ENCODE data around the gene PTK6. TPM values are rescaled to one million over a fixed set of nuclear protein-coding genes. Genes with fewer than 3 reads are reported as not detected.
"Not testable (repeated sequence)": the region's sequence is repeated elsewhere in the genome, so short reads cannot be mapped to it uniquely, and the experiment has no call there.

PTK6 gene
- total and polyA plus RNA-seq, 2 donors (not counting 1 experiment from before 2014, with no cell fraction given), result 0.17 TPM; not detected in 1

DNA sequence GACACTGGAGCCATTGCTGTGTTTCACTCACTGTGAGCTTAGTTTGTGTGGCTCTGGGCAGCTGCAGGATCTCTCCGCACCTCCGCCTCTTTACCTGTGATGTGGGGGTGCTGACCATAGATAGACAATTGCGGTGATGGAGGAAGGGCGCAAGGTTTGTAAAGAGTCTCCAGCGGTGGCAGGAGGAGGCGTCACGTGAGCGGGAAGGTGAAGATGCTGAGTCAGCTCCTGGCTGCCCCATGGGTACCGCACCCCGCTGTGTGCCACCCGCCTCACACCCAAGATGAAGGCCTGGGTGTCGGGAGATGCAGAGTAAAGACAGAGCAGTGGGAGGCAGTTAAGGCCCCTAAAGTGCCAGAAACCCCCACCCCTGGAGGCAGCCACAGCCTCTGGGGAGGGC is 55.7 kb downstream of the PTK6 start:
- H3K4me3 ChIP-seq (replicated peaks in 1 of 4; ENCODE audit: control extremely low read depth in 1 of 4, insufficient read depth in 1 of 4, low read depth in 3 of 4, low read length in 4 of 4), result no peak overlapping the region
- H3K9ac ChIP-seq (ENCODE audit: insufficient read depth, low read length), result no peak overlapping the region
- no peaks in the 10 kb centered on the region for H3K79me2 ChIP-seq (ENCODE audit: control insufficient read depth, insufficient read depth, low read length)
- no peak overlapping the region for H3K4me2 ChIP-seq (ENCODE audit: extremely low read depth, insufficient read depth, low read length)
- H2AFZ ChIP-seq (ENCODE audit: low read length), result no peak overlapping the region
- DNase-seq (ENCODE audit: low read depth in 2 of 2), result no peak
- no peaks in the 10 kb centered on the region for H4K20me1 ChIP-seq (ENCODE audit: control insufficient read depth, extremely low read depth, insufficient read depth, low read length)
- no peaks in the 10 kb centered on the region for H3K4me1 ChIP-seq (ENCODE audit: control insufficient read depth, extremely low read depth, insufficient read depth, low read length)
- H3K9me3 ChIP-seq (ENCODE audit: control insufficient read depth, insufficient read depth, low read depth, low read length), result no peaks in the 10 kb centered on the region
- H3K36me3 ChIP-seq (ENCODE audit: control insufficient read depth, insufficient read depth, low read length), result no peaks in the 10 kb centered on the region
- H3K27ac ChIP-seq (ENCODE audit: insufficient read depth, low read length), result no peak overlapping the region
- TF ChIP-seq CTCF (conservative IDR thresholded peaks at IDR 0.05 in 1 of 2, IDR thresholded peaks at IDR 0.05 in 1 of 2; ENCODE audit: low read depth in 1 of 2, low read length in 2 of 2) (no peak), EZH2 (IDR thresholded peaks at IDR 0.05; ENCODE audit: low read length, missing control alignments) (no peak)
- H3K27me3 ChIP-seq (ENCODE audit: control insufficient read depth, insufficient read depth, low read length), result no peaks in the 10 kb centered on the region

- not testable (repeated sequence) for H3K9ac ChIP-seq (ENCODE audit: insufficient read depth, low read length); H4K20me1 ChIP-seq (ENCODE audit: control insufficient read depth, extremely low read depth, insufficient read depth, low read length); H3K27ac ChIP-seq (ENCODE audit: insufficient read depth, low read length); H3K36me3 ChIP-seq (ENCODE audit: control insufficient read depth, insufficient read depth, low read length); H3K27me3 ChIP-seq (ENCODE audit: control insufficient read depth, insufficient read depth, low read length); H3K4me3 ChIP-seq (replicated peaks in 1 of 4; ENCODE audit: control extremely low read depth in 1 of 4, insufficient read depth in 1 of 4, low read depth in 3 of 4, low read length in 4 of 4); H3K79me2 ChIP-seq (ENCODE audit: control insufficient read depth, insufficient read depth, low read length); H3K4me2 ChIP-seq (ENCODE audit: extremely low read depth, insufficient read depth, low read length); H2AFZ ChIP-seq (ENCODE audit: low read length); H3K9me3 ChIP-seq (ENCODE audit: control insufficient read depth, insufficient read depth, low read depth, low read length); DNase-seq (ENCODE audit: low read depth in 2 of 2); H3K4me1 ChIP-seq (ENCODE audit: control insufficient read depth, extremely low read depth, insufficient read depth, low read length)
These were observed 57.3 kb downstream of the PTK6 start for GRCh38 chr20:63479695-63480419.

- no peaks in the 10 kb centered on the region for H4K20me1 ChIP-seq (ENCODE audit: control insufficient read depth, extremely low read depth, insufficient read depth, low read length)
- TF ChIP-seq EZH2 (IDR thresholded peaks at IDR 0.05; ENCODE audit: low read length, missing control alignments) (no peak), CTCF (conservative IDR thresholded peaks at IDR 0.05 in 1 of 2, IDR thresholded peaks at IDR 0.05 in 1 of 2; ENCODE audit: low read depth in 1 of 2, low read length in 2 of 2) (no peak)
- H3K27me3 ChIP-seq (ENCODE audit: control insufficient read depth, insufficient read depth, low read length), result peaks cover 13% of the 10 kb centered on the region
- H3K4me3 ChIP-seq (replicated peaks in 1 of 4; ENCODE audit: control extremely low read depth in 1 of 4, insufficient read depth in 1 of 4, low read depth in 3 of 4, low read length in 4 of 4), result no peak overlapping the region
- H3K79me2 ChIP-seq (ENCODE audit: control insufficient read depth, insufficient read depth, low read length), result no peaks in the 10 kb centered on the region
- H3K27ac ChIP-seq (ENCODE audit: insufficient read depth, low read length), result no peak overlapping the region
- no peaks in the 10 kb centered on the region for H3K4me1 ChIP-seq (ENCODE audit: control insufficient read depth, extremely low read depth, insufficient read depth, low read length)
- H2AFZ ChIP-seq (ENCODE audit: low read length), result no peak overlapping the region
- no peak for DNase-seq (ENCODE audit: low read depth in 2 of 2)
- no peak overlapping the region for H3K4me2 ChIP-seq (ENCODE audit: extremely low read depth, insufficient read depth, low read length)
- H3K36me3 ChIP-seq (ENCODE audit: control insufficient read depth, insufficient read depth, low read length), result no peaks in the 10 kb centered on the region
- H3K9ac ChIP-seq (ENCODE audit: insufficient read depth, low read length), result no peak overlapping the region
- H3K9me3 ChIP-seq (ENCODE audit: control insufficient read depth, insufficient read depth, low read depth, low read length), result no peaks in the 10 kb centered on the region
These were observed 58.6 kb downstream of the PTK6 start for GRCh38 chr20:63478346-63479302.

Other genes starting within 250 kb of the PTK6 start
- gene COL20A1, start 244.2 kb downstream of the PTK6 start, total RNA-seq, result not detected in 2 replicates
- gene COL20A1, start 244.2 kb downstream of the PTK6 start, polyA plus RNA-seq, result not detected in 2 replicates
- gene CHRNA4, start 176.0 kb downstream of the PTK6 start, total RNA-seq, result not detected in 2 replicates
- not detected in 2 replicates for gene CHRNA4, start 176.0 kb downstream of the PTK6 start, polyA plus RNA-seq
- gene KCNQ2, start 64.7 kb downstream of the PTK6 start, total RNA-seq, result not detected in 2 replicates
- not detected in 2 replicates for gene KCNQ2, start 64.7 kb downstream of the PTK6 start, polyA plus RNA-seq
- 1.7 and 2.6 TPM in 2 replicates for gene EEF1A2, start 38.3 kb downstream of the PTK6 start, total RNA-seq
- gene EEF1A2, start 38.3 kb downstream of the PTK6 start, polyA plus RNA-seq, result 0.16 and 0.46 TPM in 2 replicates
- 39.5 and 58.0 TPM in 2 replicates for gene PPDPF, start 16.6 kb downstream of the PTK6 start, total RNA-seq
- gene PPDPF, start 16.6 kb downstream of the PTK6 start, polyA plus RNA-seq, result 29.7 and 34.0 TPM in 2 replicates
- gene SRMS, start 10.4 kb upstream of the PTK6 start, total RNA-seq, result not detected in 2 replicates
- gene SRMS, start 10.4 kb upstream of the PTK6 start, polyA plus RNA-seq, result not detected in 2 replicates
- gene FNDC11, start 16.8 kb upstream of the PTK6 start, total RNA-seq, result 1.0 and 1.7 TPM in 2 replicates
- 0.18 and 0.22 TPM in 2 replicates for gene FNDC11, start 16.8 kb upstream of the PTK6 start, polyA plus RNA-seq
- 40.6 and 47.6 TPM in 2 replicates for gene HELZ2, start 36.9 kb upstream of the PTK6 start, total RNA-seq
- 3.3 and 6.2 TPM in 2 replicates for gene HELZ2, start 36.9 kb upstream of the PTK6 start, polyA plus RNA-seq
- gene GMEB2, start 89.7 kb upstream of the PTK6 start, total RNA-seq, result 7.4 and 10.9 TPM in 2 replicates
- 6.3 and 7.9 TPM in 2 replicates for gene GMEB2, start 89.7 kb upstream of the PTK6 start, polyA plus RNA-seq
- gene STMN3, start 116.0 kb upstream of the PTK6 start, total RNA-seq, result 16.4 and 34.3 TPM in 2 replicates
- 3.7 and 27.4 TPM in 2 replicates for gene STMN3, start 116.0 kb upstream of the PTK6 start, polyA plus RNA-seq
- gene RTEL1, start 120.9 kb upstream of the PTK6 start, total RNA-seq, result 8.5 and 12.4 TPM in 2 replicates
- gene RTEL1, start 120.9 kb upstream of the PTK6 start, polyA plus RNA-seq, result 4.7 and 11.5 TPM in 2 replicates
- gene TNFRSF6B, start 159.3 kb upstream of the PTK6 start, total RNA-seq, result 6.7 and 35.2 TPM in 2 replicates
- gene TNFRSF6B, start 159.3 kb upstream of the PTK6 start, polyA plus RNA-seq, result 3.8 and 5.7 TPM in 2 replicates
- 24.7 and 35.0 TPM in 2 replicates for gene ARFRP1, start 170.6 kb upstream of the PTK6 start, total RNA-seq
- gene ARFRP1, start 170.6 kb upstream of the PTK6 start, polyA plus RNA-seq, result 32.2 and 34.6 TPM in 2 replicates
- gene ZGPAT, start 170.7 kb upstream of the PTK6 start, total RNA-seq, result 10.7 and 11.0 TPM in 2 replicates
- 7.6 and 8.7 TPM in 2 replicates for gene ZGPAT, start 170.7 kb upstream of the PTK6 start, polyA plus RNA-seq
- gene LIME1, start 199.3 kb upstream of the PTK6 start, total RNA-seq, result 1.5 and 3.5 TPM in 2 replicates
- 0.68 and 0.90 TPM in 2 replicates for gene LIME1, start 199.3 kb upstream of the PTK6 start, polyA plus RNA-seq
- 18.2 and 30.6 TPM in 2 replicates for gene SLC2A4RG, start 202.4 kb upstream of the PTK6 start, total RNA-seq
- gene SLC2A4RG, start 202.4 kb upstream of the PTK6 start, polyA plus RNA-seq, result 17.5 and 27.1 TPM in 2 replicates

All from fibroblast of lung (primary cell).